ENCODE results near the gene SND1. TPM values are rescaled to one million over a fixed set of nuclear protein-coding genes. Genes with fewer than 3 reads are reported as not detected.

Gene SND1
- total RNA-seq, 1 donor from 2014 or later, result 232 TPM

DNA sequence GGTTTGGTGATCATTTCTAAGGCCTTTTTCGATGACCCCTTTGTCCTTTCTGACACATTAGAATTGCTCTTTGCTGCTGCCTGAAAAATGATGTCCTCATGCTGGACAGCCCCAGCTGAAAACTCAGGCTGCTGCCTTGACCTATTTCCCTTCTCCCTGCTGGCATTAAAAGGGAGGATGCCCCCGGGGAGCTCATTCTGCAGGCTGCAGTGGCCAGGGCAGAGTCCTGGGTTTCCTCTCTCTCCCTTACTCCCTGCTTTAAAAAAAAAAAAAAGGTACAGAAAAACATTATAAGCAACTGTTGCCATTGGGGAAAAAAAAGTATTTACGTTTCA, 343.9 kb downstream of the SND1 start:
- DNase-seq (ENCODE audit: low read depth) (no peak), FAIRE-seq (no peak)
- Histone ChIP-seq H3K4me3 (ENCODE audit: low read depth, low read length) (no peak overlapping the region), H3K36me3 (ENCODE audit: control insufficient read depth, insufficient read depth, low read length) (peaks cover 7% of the 10 kb centered on the region), H3K27me3 (ENCODE audit: control insufficient read depth, insufficient read depth, low read length) (no peaks in the 10 kb centered on the region)
- TF ChIP-seq, protein P1, sequence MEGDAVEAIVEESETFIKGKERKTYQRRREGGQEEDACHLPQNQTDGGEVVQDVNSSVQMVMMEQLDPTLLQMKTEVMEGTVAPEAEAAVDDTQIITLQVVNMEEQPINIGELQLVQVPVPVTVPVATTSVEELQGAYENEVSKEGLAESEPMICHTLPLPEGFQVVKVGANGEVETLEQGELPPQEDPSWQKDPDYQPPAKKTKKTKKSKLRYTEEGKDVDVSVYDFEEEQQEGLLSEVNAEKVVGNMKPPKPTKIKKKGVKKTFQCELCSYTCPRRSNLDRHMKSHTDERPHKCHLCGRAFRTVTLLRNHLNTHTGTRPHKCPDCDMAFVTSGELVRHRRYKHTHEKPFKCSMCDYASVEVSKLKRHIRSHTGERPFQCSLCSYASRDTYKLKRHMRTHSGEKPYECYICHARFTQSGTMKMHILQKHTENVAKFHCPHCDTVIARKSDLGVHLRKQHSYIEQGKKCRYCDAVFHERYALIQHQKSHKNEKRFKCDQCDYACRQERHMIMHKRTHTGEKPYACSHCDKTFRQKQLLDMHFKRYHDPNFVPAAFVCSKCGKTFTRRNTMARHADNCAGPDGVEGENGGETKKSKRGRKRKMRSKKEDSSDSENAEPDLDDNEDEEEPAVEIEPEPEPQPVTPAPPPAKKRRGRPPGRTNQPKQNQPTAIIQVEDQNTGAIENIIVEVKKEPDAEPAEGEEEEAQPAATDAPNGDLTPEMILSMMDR (IDR thresholded peaks at IDR 0.05; ENCODE audit: insufficient read depth, low read length, severe bottlenecking), result no peak

DNA sequence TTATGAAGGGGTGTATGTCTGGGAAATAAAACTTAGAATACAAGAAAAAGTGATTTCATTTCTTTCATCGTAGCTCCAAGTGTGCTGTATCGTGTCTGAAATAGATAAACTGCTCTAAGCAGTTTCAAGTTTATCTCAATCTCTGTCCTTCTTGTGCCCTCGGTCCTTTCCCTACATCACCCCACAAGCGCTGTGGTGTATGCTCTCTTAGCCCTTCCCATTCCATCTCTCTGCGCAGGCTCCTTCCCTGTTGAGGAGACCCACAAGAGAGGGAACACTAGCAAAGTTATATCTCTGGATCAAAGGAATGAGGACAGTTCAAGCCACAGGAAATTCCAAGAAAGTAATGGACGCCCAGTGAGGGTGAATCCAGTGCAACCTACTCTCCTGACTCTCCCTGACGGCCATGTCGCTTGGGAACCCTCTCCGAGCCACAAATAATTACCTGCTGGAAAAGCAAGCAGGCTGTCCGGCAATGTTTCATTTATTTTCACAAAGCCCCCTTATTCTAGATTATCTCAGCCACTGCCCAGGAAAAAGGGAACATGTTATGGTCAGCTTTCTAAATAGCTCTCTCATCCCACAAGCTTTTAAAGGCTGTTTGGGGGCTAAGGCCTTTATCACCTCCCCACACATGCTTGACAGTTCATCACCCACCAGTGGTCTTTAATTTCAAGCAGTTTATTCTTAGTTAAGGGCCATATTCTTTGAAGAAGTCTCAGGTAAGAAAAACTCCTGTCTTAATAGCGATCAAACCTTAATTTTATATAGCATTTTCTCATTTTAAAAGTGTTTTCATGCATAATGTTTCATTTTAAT, 344.5 kb downstream of the SND1 start:
- no peak overlapping the region for H3K4me3 ChIP-seq (ENCODE audit: low read depth, low read length)
- no peak for FAIRE-seq
- no peaks in the 10 kb centered on the region for H3K27me3 ChIP-seq (ENCODE audit: control insufficient read depth, insufficient read depth, low read length)
- H3K36me3 ChIP-seq (ENCODE audit: control insufficient read depth, insufficient read depth, low read length), result peaks cover 7% of the 10 kb centered on the region
- DNase-seq (ENCODE audit: low read depth), result no peak
- TF ChIP-seq, protein P1 (IDR thresholded peaks at IDR 0.05; ENCODE audit: insufficient read depth, low read length, severe bottlenecking), result no peak

DNA sequence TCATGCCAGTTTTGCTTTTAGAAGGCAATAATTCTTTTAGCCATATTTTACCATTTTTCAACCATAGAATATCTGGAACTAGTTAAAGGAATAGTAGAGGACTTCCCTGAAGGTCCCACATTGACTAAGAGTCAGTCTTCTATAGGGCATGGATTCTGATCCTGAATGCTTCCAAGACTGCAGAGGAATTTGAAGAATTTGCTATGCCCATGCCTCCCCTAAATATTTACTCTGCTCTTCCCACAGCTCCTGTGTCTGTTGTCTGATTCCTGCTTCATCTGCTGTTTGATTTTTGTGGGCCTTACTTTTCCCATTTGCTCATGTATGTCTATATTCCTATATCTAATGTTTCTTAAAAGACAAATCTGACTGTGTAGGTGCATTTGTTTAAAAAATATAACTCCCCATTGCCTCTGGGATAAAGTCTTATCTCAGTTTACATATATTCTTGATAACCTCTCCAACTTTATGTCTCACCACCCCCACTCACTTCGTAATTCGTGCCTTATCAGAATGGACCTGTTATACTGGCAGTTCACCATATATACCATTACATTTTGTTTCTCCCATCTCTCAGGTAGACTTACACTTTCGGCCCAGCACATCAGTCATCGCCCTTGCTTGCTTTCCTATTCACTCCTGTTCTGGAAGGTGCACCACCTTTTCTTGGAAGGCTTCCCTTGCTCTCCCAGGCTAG, 345.4 kb downstream of the SND1 start:
- Histone ChIP-seq H3K36me3 (ENCODE audit: control insufficient read depth, insufficient read depth, low read length) (peaks cover 7% of the 10 kb centered on the region), H3K4me3 (ENCODE audit: low read depth, low read length) (no peak overlapping the region), H3K27me3 (ENCODE audit: control insufficient read depth, insufficient read depth, low read length) (no peaks in the 10 kb centered on the region)
- FAIRE-seq (no peak), DNase-seq (ENCODE audit: low read depth) (no peak)
- TF ChIP-seq, protein P1 (IDR thresholded peaks at IDR 0.05; ENCODE audit: insufficient read depth, low read length, severe bottlenecking), result no peak

DNA sequence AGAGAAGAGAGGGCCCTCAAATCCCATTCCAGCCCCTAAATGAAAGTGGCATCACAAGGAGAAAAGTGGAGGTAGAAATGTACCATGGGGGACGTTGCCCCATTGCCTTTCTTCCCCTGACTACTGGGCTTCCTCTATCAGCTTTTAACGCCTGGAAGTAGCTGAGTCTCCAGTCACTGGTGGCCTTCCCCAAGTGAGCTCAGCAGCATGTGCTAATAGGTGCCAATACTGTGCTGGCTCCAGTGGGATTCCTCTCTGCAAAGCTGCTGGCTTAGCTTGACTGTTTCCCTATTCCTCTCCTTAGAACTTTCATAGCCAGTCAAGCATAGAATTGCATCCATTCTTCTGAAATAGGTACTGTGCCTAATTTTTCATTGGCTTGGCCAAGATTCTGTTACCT, 346.7 kb downstream of the SND1 start:
- TF ChIP-seq, protein P1 (IDR thresholded peaks at IDR 0.05; ENCODE audit: insufficient read depth, low read length, severe bottlenecking), result no peak
- Histone ChIP-seq H3K27me3 (ENCODE audit: control insufficient read depth, insufficient read depth, low read length) (no peaks in the 10 kb centered on the region), H3K36me3 (ENCODE audit: control insufficient read depth, insufficient read depth, low read length) (peaks cover 4% of the 10 kb centered on the region), H3K4me3 (ENCODE audit: low read depth, low read length) (no peak overlapping the region)
- no peak for FAIRE-seq
- DNase-seq (ENCODE audit: low read depth), result no peak

- H3K27me3 ChIP-seq (ENCODE audit: control insufficient read depth, insufficient read depth, low read length), result no peaks in the 10 kb centered on the region
- no peak for FAIRE-seq
- TF ChIP-seq, protein P1 (IDR thresholded peaks at IDR 0.05; ENCODE audit: insufficient read depth, low read length, severe bottlenecking), result no peak
- no peak overlapping the region for H3K4me3 ChIP-seq (ENCODE audit: low read depth, low read length)
- DNase-seq (ENCODE audit: low read depth), result no peak
- H3K36me3 ChIP-seq (ENCODE audit: control insufficient read depth, insufficient read depth, low read length), result peaks cover 2% of the 10 kb centered on the region
Measured at GRCh38 chr7:128000048-128000447, 348.1 kb downstream of the SND1 start.

Data from bronchial epithelial cell (primary cell).